ENCODE results near the gene CDH23. TPM values are rescaled to one million over a fixed set of nuclear protein-coding genes. Genes with fewer than 3 reads are reported as not detected.

CDH23 gene
- polyA plus RNA-seq, 1 donor (not counting 4 experiments of a cell fraction or from before 2014, with no cell fraction given), result 0.01 TPM

DNA sequence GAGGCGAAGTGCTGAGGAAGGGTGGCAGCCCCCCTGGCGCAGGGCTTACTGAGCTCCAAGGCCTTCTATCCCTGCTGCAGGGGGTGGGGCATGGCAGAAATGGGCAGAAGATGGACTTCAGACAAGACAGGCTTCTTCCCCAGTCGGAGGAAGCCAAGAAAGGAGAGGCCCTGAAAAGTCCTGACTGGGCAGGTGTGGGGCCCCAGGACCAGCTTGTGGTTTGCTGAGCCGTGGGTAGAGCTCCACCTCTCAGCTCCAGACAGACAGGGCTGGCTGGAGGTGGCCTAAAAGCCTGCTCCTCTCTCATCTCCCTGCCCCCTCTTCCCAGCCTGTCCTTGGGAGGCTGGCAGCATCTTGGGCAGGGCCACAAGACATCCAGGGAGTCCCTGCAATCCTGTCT, 255.2 kb downstream of the CDH23 start:
- dilution Hi-C loops (cut with MboI; ENCODE audit: extremely low pct_ligation_motif_present, low sequenced_read_pairs), result no loop called here
- Histone ChIP-seq H3K9ac (ENCODE audit: control insufficient read depth, extremely low read depth, insufficient read depth, low read length) (no peak overlapping the region), H3K4me1 (ENCODE audit: control insufficient read depth, extremely low read depth, insufficient read depth, low read length) (no peaks in the 10 kb centered on the region), H3K27ac (ENCODE audit: control insufficient read depth, insufficient read depth, low read length) (no peak overlapping the region), H3K4me3 (ENCODE audit: control insufficient read depth in 2 of 3, extremely low read depth in 1 of 3, insufficient read depth in 2 of 3, low read depth in 1 of 3, low read length in 3 of 3) (no peak overlapping the region), H2AFZ (ENCODE audit: control insufficient read depth, low read length) (no peak overlapping the region), H4K20me1 (ENCODE audit: control insufficient read depth, extremely low read depth, insufficient read depth, low read length) (no peaks in the 10 kb centered on the region), H3K9me3 (ENCODE audit: control insufficient read depth, low read depth, low read length) (no peaks in the 10 kb centered on the region), H3K79me2 (ENCODE audit: control insufficient read depth, insufficient read depth, low read length) (no peaks in the 10 kb centered on the region), H3K9me1 (ENCODE audit: control insufficient read depth, extremely low read depth, insufficient read depth, low read length) (no peaks in the 10 kb centered on the region), H3K4me2 (ENCODE audit: control insufficient read depth, extremely low read depth, insufficient read depth, low read depth, low read length) (no peak overlapping the region), H3K36me3 (ENCODE audit: control insufficient read depth in 2 of 2, extremely low read depth in 1 of 2, insufficient read depth in 2 of 2, low read length in 2 of 2) (no peaks in the 10 kb centered on the region), H3K27me3 (ENCODE audit: control insufficient read depth, extremely low read depth, insufficient read depth, low read length) (no peaks in the 10 kb centered on the region)
- FAIRE-seq, result no peak
- no peak for TF ChIP-seq EZH2 (IDR thresholded peaks at IDR 0.05; ENCODE audit: low read length)
- TF ChIP-seq, protein P1, sequence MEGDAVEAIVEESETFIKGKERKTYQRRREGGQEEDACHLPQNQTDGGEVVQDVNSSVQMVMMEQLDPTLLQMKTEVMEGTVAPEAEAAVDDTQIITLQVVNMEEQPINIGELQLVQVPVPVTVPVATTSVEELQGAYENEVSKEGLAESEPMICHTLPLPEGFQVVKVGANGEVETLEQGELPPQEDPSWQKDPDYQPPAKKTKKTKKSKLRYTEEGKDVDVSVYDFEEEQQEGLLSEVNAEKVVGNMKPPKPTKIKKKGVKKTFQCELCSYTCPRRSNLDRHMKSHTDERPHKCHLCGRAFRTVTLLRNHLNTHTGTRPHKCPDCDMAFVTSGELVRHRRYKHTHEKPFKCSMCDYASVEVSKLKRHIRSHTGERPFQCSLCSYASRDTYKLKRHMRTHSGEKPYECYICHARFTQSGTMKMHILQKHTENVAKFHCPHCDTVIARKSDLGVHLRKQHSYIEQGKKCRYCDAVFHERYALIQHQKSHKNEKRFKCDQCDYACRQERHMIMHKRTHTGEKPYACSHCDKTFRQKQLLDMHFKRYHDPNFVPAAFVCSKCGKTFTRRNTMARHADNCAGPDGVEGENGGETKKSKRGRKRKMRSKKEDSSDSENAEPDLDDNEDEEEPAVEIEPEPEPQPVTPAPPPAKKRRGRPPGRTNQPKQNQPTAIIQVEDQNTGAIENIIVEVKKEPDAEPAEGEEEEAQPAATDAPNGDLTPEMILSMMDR (optimal IDR thresholded peaks at IDR 0.05 in 1 of 3, IDR thresholded peaks at IDR 0.05 in 1 of 3, conservative IDR thresholded peaks at IDR 0.05 in 1 of 3; ENCODE audit: extremely low read depth in 1 of 3, insufficient read depth in 2 of 3, low read length in 3 of 3), result no peak
- no peak for DNase-seq (ENCODE audit: low read depth, low spot score)

DNA sequence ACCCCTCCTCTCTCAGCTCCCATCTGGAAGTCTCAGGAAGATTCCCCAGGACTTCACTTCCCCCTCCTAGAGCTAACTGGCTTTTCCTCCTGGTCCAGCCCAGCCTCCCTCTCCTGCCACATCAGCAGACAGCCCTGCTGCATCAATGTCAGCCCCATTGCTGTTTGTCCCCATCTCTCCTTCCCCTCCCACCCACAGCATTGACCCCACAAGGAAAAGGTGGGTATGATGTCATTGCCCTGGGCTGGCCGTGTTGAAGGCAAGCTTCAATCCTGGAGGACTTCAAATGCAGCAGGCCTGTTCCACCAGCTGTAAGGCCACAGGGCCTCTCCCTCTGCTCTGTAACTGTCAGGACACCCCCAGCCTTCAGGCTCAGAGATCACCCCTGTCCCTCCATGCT, 256.3 kb downstream of the CDH23 start:
- dilution Hi-C loops (cut with MboI; ENCODE audit: extremely low pct_ligation_motif_present, low sequenced_read_pairs), result no loop called here
- Histone ChIP-seq H3K9me1 (ENCODE audit: control insufficient read depth, extremely low read depth, insufficient read depth, low read length) (no peaks in the 10 kb centered on the region), H3K79me2 (ENCODE audit: control insufficient read depth, insufficient read depth, low read length) (no peaks in the 10 kb centered on the region), H3K9me3 (ENCODE audit: control insufficient read depth, low read depth, low read length) (no peaks in the 10 kb centered on the region), H3K9ac (ENCODE audit: control insufficient read depth, extremely low read depth, insufficient read depth, low read length) (no peak overlapping the region), H4K20me1 (ENCODE audit: control insufficient read depth, extremely low read depth, insufficient read depth, low read length) (no peaks in the 10 kb centered on the region), H3K4me2 (ENCODE audit: control insufficient read depth, extremely low read depth, insufficient read depth, low read depth, low read length) (no peak overlapping the region), H3K27me3 (ENCODE audit: control insufficient read depth, extremely low read depth, insufficient read depth, low read length) (no peaks in the 10 kb centered on the region), H3K27ac (ENCODE audit: control insufficient read depth, insufficient read depth, low read length) (no peak overlapping the region), H2AFZ (ENCODE audit: control insufficient read depth, low read length) (no peak overlapping the region), H3K36me3 (ENCODE audit: control insufficient read depth in 2 of 2, extremely low read depth in 1 of 2, insufficient read depth in 2 of 2, low read length in 2 of 2) (no peaks in the 10 kb centered on the region), H3K4me1 (ENCODE audit: control insufficient read depth, extremely low read depth, insufficient read depth, low read length) (no peaks in the 10 kb centered on the region), H3K4me3 (ENCODE audit: control insufficient read depth in 2 of 3, extremely low read depth in 1 of 3, insufficient read depth in 2 of 3, low read depth in 1 of 3, low read length in 3 of 3) (no peak overlapping the region)
- DNase-seq (ENCODE audit: low read depth, low spot score) (no peak), FAIRE-seq (no peak)
- no peak for TF ChIP-seq EZH2 (IDR thresholded peaks at IDR 0.05; ENCODE audit: low read length)
- TF ChIP-seq, protein P1 (optimal IDR thresholded peaks at IDR 0.05 in 1 of 3, IDR thresholded peaks at IDR 0.05 in 1 of 3, conservative IDR thresholded peaks at IDR 0.05 in 1 of 3; ENCODE audit: extremely low read depth in 1 of 3, insufficient read depth in 2 of 3, low read length in 3 of 3), result no peak
